HUES48 (cell line): ENCODE data around the gene PRR11.

Source experiments
- H3K27ac ChIP-seq: one replicate; pipeline ENCODE4 v1.7.0; 2013; ENCODE audit warnings: low read depth, low read length, inconsistent platforms
- H3K27me3 ChIP-seq: 2 replicates; pipeline ENCODE4 v1.6.1; 2013; ENCODE audit warnings: mild to moderate bottlenecking, low read length; ENCODE audit not compliant: control insufficient read depth, insufficient read depth
- H3K36me3 ChIP-seq: 2 replicates; pipeline ENCODE4 v1.6.1; 2013; ENCODE audit warnings: low read length; ENCODE audit not compliant: control insufficient read depth, insufficient read depth
- H3K4me1 ChIP-seq: 2 replicates; pipeline ENCODE4 v1.6.1; 2013; ENCODE audit warnings: mild to moderate bottlenecking, low read length; ENCODE audit not compliant: control insufficient read depth, insufficient read depth
- H3K4me3 ChIP-seq: 2 replicates; pipeline ENCODE4 v1.5.1; 2013; ENCODE audit warnings: mild to moderate bottlenecking, low read depth, low read length
- H3K9ac ChIP-seq: 2 replicates; pipeline ENCODE4 v1.6.1; 2013; ENCODE audit warnings: mild to moderate bottlenecking, low read depth, low read length, moderate library complexity
- H3K9me3 ChIP-seq: 2 replicates; pipeline ENCODE4 v1.6.1; 2013; ENCODE audit warnings: low read length; ENCODE audit not compliant: control insufficient read depth, insufficient read depth

Gene PRR11

DNA sequence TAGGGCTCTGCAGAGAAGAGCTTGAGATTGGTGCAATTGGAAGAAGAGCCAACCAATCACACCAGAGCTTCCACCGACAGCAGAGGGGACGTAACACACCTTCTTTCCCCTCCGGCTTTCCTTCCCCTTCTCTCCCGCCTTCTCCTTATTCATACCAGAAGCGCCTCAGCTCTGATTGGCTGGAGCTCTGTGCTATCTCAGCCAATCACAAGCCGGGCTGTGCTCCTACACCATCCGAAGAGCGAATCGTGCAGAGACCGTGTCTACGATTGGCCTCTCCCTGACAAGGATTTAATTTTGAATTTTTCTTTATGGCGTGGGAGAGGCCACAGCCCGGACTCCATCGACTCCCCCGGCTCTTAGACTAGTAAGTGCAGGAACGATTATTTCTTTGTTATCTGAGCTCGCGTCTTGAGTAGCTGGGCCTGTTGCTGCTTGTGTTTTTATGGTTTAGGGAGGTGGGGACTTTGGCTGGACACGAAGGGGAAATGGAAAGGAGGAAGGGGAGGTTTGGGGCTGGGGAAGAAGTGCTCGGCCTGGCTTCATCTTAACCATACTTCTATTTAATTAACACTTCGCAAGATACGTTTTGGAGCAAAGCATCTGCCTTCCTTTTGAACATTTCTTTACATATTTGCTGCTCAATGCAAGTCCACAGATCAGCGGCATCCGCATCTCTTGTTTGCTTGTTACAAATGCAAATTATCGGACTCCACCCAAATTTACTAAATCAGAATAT, at the start of gene PRR11:
TSS of gene PRR11 (plus strand) at position 308 of the 739 bp plus-strand sequence. CDS start 14,007 bp downstream, outside the sequence.
- H3K4me3 ChIP-seq = peak within 1 kb of the TSS; percentile 68
- H3K9me3 ChIP-seq = no peaks in the 10 kb centered on the region
- peak within 1 kb of the TSS; percentile 98 for H3K27ac ChIP-seq
- peak within 1 kb of the TSS; percentile 88 for H3K9ac ChIP-seq
- H3K4me1 ChIP-seq = peaks cover 26% of the 10 kb centered on the region
- H3K27me3 ChIP-seq = no peaks in the 10 kb centered on the region
- 0 out of 2 replicates have a peak, but pooled peaks cover 4% of the 10 kb centered on the region for H3K36me3 ChIP-seq

GRCh38 chr17:59105852-59106462, 49.6 kb upstream of the PRR11 start:
- Histone ChIP-seq H3K4me3 (peak overlapping the region; percentile 96), H3K27me3 (no peaks in the 10 kb centered on the region), H3K9ac (peak overlapping the region; percentile 76), H3K9me3 (no peaks in the 10 kb centered on the region), H3K4me1 (no peaks in the 10 kb centered on the region), H3K27ac (peak overlapping the region; percentile 96), H3K36me3 (peaks cover 30% of the 10 kb centered on the region)

DNA sequence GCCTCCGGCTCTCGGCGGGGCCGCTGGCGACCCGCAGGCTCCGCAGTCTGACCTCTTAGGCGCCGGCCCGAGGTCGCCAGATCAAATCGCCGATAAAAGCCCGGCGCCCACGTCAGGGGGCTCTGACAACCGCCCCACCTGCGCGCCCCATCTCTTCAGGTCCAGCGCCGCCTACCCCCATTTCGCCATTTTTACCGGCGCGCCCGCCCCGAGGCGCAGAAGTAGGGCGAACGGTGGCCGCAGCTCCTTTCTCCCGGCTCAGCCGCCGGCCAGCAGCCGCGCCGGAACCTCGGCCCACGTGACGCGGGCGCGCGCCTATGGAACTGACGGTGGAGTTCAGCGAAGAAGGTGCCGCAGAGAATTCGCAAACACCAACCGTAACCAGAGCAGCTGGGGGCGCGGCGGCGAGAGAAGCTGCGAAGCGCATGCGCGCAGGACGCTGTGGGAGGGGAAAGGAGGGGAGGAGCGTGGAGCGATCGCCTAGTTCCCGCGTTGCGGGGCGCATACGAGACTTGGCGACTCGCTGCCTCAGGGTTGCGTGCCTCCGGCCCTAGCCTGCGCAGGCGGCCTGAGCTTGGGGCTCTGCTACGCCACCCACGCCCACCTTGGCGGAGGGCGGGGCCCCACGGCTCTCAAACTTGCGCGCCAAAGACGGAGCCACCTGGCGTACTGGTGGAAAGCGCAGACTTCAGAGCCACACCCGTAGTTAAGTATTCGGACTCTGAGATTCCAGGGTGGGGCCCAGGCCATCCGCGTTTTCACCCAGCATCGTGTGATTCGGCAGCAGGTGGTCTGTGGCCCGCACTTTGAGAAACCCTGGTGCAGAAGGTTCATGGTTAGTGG, 48.9 kb upstream of the PRR11 start, which contains the start of gene TRIM37:
TSS of gene TRIM37 (minus strand) at position 418 of the 843 bp plus-strand sequence. CDS start 419 bp downstream, outside the sequence.
- peak within 1 kb of the TSS; percentile 96 for H3K4me3 ChIP-seq
- H3K27ac ChIP-seq = peak within 1 kb of the TSS; percentile 96
- peaks cover 34% of the 10 kb centered on the region for H3K36me3 ChIP-seq
- no peaks in the 10 kb centered on the region for H3K27me3 ChIP-seq
- H3K9ac ChIP-seq = peak within 1 kb of the TSS; percentile 85
- no peaks in the 10 kb centered on the region for H3K9me3 ChIP-seq
- no peaks in the 10 kb centered on the region for H3K4me1 ChIP-seq

DNA sequence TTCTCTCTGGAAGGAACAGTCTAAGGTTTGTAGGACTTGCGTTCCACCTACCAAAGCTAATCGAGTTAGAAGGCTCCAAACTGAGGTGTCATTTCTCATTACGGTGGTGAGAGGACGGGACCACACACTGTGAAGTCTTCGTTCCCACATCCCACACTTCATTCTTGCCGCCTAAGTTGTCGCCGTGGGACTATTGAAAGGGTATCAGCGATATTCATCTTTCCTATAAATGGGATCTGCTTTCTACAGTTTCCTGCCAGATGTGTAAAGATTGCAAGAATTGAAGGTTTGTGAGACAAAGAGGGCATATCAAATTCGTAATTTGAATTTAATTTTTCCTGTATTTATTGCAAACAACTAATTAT, 48.3 kb upstream of the PRR11 start:
- Histone ChIP-seq H3K4me1 (no peaks in the 10 kb centered on the region), H3K9ac (peak overlapping the region; percentile 85), H3K27ac (peak overlapping the region; percentile 96), H3K4me3 (peak overlapping the region; percentile 96), H3K9me3 (no peaks in the 10 kb centered on the region), H3K36me3 (peaks cover 35% of the 10 kb centered on the region), H3K27me3 (no peaks in the 10 kb centered on the region)

GRCh38 chr17:59108400-59109102, 47.0 kb upstream of the PRR11 start:
- Histone ChIP-seq H3K9ac (no peak overlapping the region), H3K9me3 (no peaks in the 10 kb centered on the region), H3K27ac (no peak overlapping the region), H3K4me3 (no peak overlapping the region), H3K36me3 (peaks cover 31% of the 10 kb centered on the region), H3K4me1 (no peaks in the 10 kb centered on the region), H3K27me3 (no peaks in the 10 kb centered on the region)

DNA sequence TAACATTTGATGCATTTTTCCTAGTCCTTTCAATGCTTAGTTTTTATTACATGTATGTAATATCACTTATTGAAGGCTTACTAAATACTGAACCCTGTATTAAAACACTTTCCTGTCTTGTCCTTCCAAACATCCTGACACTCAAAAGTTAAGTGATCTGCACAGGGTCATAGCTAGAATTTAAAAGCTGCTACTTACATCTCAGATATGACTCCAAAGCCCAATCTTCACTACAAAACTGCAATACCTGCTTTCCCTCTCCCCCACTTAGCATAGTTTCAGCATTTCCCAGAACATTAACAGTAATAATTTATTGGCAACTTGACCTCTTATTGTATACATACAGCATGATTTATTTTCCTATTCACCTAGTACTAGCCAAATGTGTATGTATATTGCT, 44.6 kb upstream of the PRR11 start:
- Histone ChIP-seq H3K4me1 (no peaks in the 10 kb centered on the region), H3K4me3 (no peak overlapping the region), H3K9ac (no peak overlapping the region), H3K27ac (no peak overlapping the region), H3K9me3 (no peaks in the 10 kb centered on the region), H3K27me3 (no peaks in the 10 kb centered on the region), H3K36me3 (peaks cover 33% of the 10 kb centered on the region)

GRCh38 chr17:59111539-59111938, 44.0 kb upstream of the PRR11 start:
- Histone ChIP-seq H3K27ac (no peak overlapping the region), H3K4me1 (no peaks in the 10 kb centered on the region), H3K9ac (no peak overlapping the region), H3K9me3 (no peaks in the 10 kb centered on the region), H3K4me3 (no peak overlapping the region), H3K36me3 (peaks cover 33% of the 10 kb centered on the region), H3K27me3 (no peaks in the 10 kb centered on the region)

DNA sequence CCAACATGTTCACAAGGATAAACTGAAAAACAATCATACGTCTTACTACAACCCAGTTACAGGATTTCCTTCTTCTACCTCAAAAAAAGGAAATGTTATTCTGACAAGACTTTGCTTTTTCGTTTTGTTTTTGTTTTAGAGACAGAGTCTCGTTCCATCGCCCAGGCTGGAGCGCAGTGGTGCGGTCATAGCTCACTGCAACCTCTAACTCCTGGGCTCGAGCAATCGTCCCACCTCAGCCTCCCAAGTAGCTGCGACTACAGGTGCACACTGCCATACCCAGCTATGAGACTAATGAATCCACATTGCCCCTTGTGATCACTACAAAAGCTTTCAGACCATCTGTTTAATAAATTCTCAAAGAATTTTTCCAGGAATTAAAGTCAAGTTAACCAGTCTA, 40.1 kb upstream of the PRR11 start:
- no peak overlapping the region for H3K4me3 ChIP-seq
- peaks cover 56% of the 10 kb centered on the region for H3K36me3 ChIP-seq
- no peaks in the 10 kb centered on the region for H3K9me3 ChIP-seq
- no peak overlapping the region for H3K27ac ChIP-seq
- no peak overlapping the region for H3K9ac ChIP-seq
- H3K4me1 ChIP-seq = no peaks in the 10 kb centered on the region
- no peaks in the 10 kb centered on the region for H3K27me3 ChIP-seq

GRCh38 chr17:59121901-59122480, 33.6 kb upstream of the PRR11 start:
- Histone ChIP-seq H3K9ac (no peak overlapping the region), H3K27ac (no peak overlapping the region), H3K27me3 (no peaks in the 10 kb centered on the region), H3K9me3 (no peaks in the 10 kb centered on the region), H3K36me3 (peaks cover 53% of the 10 kb centered on the region), H3K4me3 (no peak overlapping the region), H3K4me1 (no peaks in the 10 kb centered on the region)

DNA sequence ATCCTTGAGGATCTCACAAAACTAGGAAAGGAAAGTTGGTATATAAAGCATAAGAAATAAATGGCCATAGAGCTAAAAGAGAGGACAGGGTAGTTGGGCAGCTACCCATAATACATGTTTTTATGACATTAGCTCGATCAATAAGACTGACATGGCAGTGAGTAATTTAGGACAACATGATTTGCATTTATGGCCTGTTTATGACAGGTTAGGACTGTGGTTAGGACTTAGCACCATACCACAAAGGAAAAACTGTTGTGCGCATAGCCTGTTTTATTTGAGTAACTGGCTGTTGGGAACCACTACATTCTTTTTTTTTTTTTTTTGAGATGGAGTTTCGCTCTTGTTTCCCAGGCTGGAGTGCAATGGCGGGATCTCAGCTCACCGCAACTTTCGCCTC, 30.9 kb upstream of the PRR11 start:
- no peaks in the 10 kb centered on the region for H3K27me3 ChIP-seq
- no peak overlapping the region for H3K9ac ChIP-seq
- H3K4me1 ChIP-seq = no peaks in the 10 kb centered on the region
- no peak overlapping the region for H3K4me3 ChIP-seq
- H3K36me3 ChIP-seq = peaks cover 45% of the 10 kb centered on the region
- no peaks in the 10 kb centered on the region for H3K9me3 ChIP-seq
- no peak overlapping the region for H3K27ac ChIP-seq
